Mesenchymal stem cell (in vitro differentiated cells and primary cell): ENCODE measurements around the gene ORMDL3.

ENCODE experiments used
- DNase-seq: peaks from one replicate; pipeline ENCODE4 v3.0.0-alpha.2; 2013
- H2AFZ ChIP-seq: one replicate; pipeline ENCODE4 v1.6.1; 2013; ENCODE audit warnings: low read depth, mild to moderate bottlenecking, control low read depth, inconsistent platforms, low read length, moderate library complexity
- H2AK5ac ChIP-seq: 2 replicates; pipeline ENCODE4 v1.6.1; 2013; ENCODE audit warnings: low read length, moderate library complexity, mild to moderate bottlenecking, inconsistent platforms; ENCODE audit not compliant: severe bottlenecking
- H2BK120ac ChIP-seq: one replicate; pipeline ENCODE4 v1.6.1; 2013; ENCODE audit warnings: low read depth, mild to moderate bottlenecking, inconsistent platforms, low read length, moderate library complexity
- H2BK12ac ChIP-seq, 2 experiments: one replicate each; pipeline ENCODE4 v1.6.1; 2013; ENCODE audit warnings: inconsistent platforms in 2 of 2, low read length in 2 of 2, mild to moderate bottlenecking in 2 of 2, moderate library complexity in 2 of 2, control low read depth in 1 of 2
- H2BK15ac ChIP-seq: one replicate; pipeline ENCODE4 v1.6.1; 2013; ENCODE audit warnings: mild to moderate bottlenecking, low read depth, inconsistent platforms; ENCODE audit not compliant: poor library complexity, severe bottlenecking
- H2BK5ac ChIP-seq: 2 replicates; pipeline ENCODE4 v1.6.1; 2013; ENCODE audit warnings: low read depth, mild to moderate bottlenecking, low read length, control low read depth, inconsistent platforms; ENCODE audit not compliant: poor library complexity, severe bottlenecking
- H3K14ac ChIP-seq, 2 experiments: one replicate each; pipeline ENCODE4 v1.6.1; 2013; ENCODE audit warnings: inconsistent platforms in 2 of 2, low read length in 2 of 2, control low read depth in 1 of 2, mild to moderate bottlenecking in 1 of 2, moderate library complexity in 1 of 2
- H3K18ac ChIP-seq, 2 experiments: one replicate each; pipeline ENCODE4 v1.6.1; 2013; ENCODE audit warnings: inconsistent platforms in 2 of 2, low read length in 2 of 2, control low read depth in 1 of 2, low read depth in 1 of 2, mild to moderate bottlenecking in 1 of 2
- H3K23ac ChIP-seq, 2 experiments: one replicate each; pipeline ENCODE4 v1.6.1; 2013; ENCODE audit warnings: inconsistent platforms in 2 of 2, low read length in 2 of 2, mild to moderate bottlenecking in 2 of 2, moderate library complexity in 2 of 2, control low read depth in 1 of 2
- H3K27ac ChIP-seq: 2 replicates; pipeline ENCODE4 v1.5.1; 2013; ENCODE audit warnings: mild to moderate bottlenecking, moderate library complexity, low read length, control low read depth, inconsistent platforms; ENCODE audit not compliant: poor library complexity, severe bottlenecking
- H3K27me3 ChIP-seq, 2 experiments: 2 replicates each; pipeline versions ENCODE4 v1.6.1 to v1.7.0; 2013; ENCODE audit warnings: low read length in 2 of 2, mild to moderate bottlenecking in 2 of 2, moderate library complexity in 2 of 2, control low read depth in 1 of 2, inconsistent platforms in 1 of 2; ENCODE audit not compliant: control insufficient read depth in 1 of 2, insufficient read depth in 1 of 2
- H3K36me3 ChIP-seq, 2 experiments: 2 replicates each; pipeline versions ENCODE4 v1.6.1 to v1.7.0; 2013; ENCODE audit warnings: low read length in 2 of 2, control low read depth in 1 of 2, inconsistent platforms in 1 of 2, low read depth in 1 of 2, mild to moderate bottlenecking in 1 of 2; ENCODE audit not compliant: insufficient read depth in 2 of 2, control insufficient read depth in 1 of 2
- H3K4ac ChIP-seq, 2 experiments: one replicate each; pipeline ENCODE4 v1.6.1; 2013; ENCODE audit warnings: inconsistent platforms in 2 of 2, low read length in 2 of 2, mild to moderate bottlenecking in 2 of 2, moderate library complexity in 2 of 2, control low read depth in 1 of 2, low read depth in 1 of 2
- H3K4me1 ChIP-seq: 2 replicates; pipeline ENCODE4 v1.6.1; 2013; ENCODE audit warnings: low read depth, low read length, control low read depth; ENCODE audit not compliant: control insufficient read depth, insufficient read depth
- H3K4me2 ChIP-seq: 2 replicates; pipeline ENCODE4 v1.6.1; 2013; ENCODE audit warnings: low read length, mild to moderate bottlenecking, inconsistent platforms; ENCODE audit not compliant: poor library complexity, severe bottlenecking
- H3K4me3 ChIP-seq, 2 experiments: 2 replicates each; pipeline versions ENCODE4 v1.5.1 to v1.7.0; 2013; ENCODE audit warnings: low read length in 2 of 2, mild to moderate bottlenecking in 2 of 2, control low read depth in 1 of 2, low read depth in 1 of 2; ENCODE audit not compliant: insufficient read depth in 1 of 2
- H3K79me1 ChIP-seq: replicated peaks from 2 replicates; pipeline ENCODE4 v1.6.1; 2013; ENCODE audit warnings: mild to moderate bottlenecking, control low read depth, low read length, inconsistent platforms; ENCODE audit not compliant: poor library complexity, severe bottlenecking
- H3K9ac ChIP-seq: 2 replicates; pipeline ENCODE4 v1.7.0; 2013; ENCODE audit warnings: mild to moderate bottlenecking, low read length, moderate library complexity
- H3K9me3 ChIP-seq: 2 replicates; pipeline ENCODE4 v1.7.0; 2013; ENCODE audit warnings: mild to moderate bottlenecking, low read length; ENCODE audit not compliant: control insufficient read depth
- H4K8ac ChIP-seq: one replicate; pipeline ENCODE4 v1.6.1; 2013; ENCODE audit warnings: inconsistent platforms, mild to moderate bottlenecking, low read length, moderate library complexity
- H4K91ac ChIP-seq: one replicate; pipeline ENCODE4 v1.6.1; 2013; ENCODE audit warnings: mild to moderate bottlenecking, low read length, inconsistent platforms
- WGBS: methylation state at CpG from one replicate; pipeline ENCODE4 v1.1.7; 2013; ENCODE audit warnings: mixed read lengths; 5-methylcytosine and 5-hydroxymethylcytosine counted together

ORMDL3 gene

DNA sequence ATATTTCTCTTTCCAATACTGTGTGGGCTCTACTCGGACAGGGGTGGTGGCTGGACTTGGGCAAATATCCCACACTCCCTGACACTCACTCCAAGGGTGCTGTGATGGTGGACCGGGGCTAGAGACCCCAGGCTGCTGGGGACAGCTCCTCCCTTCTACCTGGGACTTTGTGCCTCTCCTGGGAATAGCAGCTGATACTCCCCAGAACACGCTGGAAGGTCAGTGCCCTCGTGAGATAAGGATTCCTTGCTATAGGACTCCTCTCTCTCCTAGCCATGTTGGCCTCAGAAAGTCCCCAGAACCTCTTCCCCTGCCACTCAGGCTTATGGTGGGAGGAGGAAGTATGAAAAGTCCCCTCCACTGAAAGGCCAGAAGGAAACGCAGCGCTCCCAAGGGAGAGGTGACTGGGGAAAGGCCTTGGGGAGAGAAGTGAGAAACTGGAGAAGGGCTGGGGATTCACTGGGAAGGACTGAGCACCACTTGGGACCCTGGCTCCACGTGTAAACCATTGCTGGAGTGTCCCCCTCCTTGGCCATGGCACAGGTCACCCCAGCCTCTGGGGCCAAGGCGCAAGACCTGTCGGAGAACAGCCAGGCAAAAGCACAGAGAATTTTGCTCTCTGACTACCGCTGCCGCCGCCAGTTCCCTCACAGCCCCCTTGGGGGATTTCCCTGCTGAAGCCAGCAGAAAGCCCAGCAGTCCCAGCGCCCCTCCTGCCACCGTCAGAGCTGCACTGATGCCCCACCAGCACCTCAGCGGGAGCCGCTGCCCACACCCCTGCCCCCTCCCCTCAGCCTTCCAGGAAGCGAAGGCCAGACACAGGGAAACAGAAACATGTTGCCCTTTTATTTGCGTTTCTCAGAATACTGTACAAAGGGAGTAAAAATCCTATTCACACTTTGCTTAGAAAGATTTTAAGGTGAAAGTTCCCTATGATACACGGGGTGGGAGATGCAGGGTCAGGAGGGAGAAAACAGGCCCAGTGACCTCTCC lies 6.9 kb downstream of the ORMDL3 start:
- DNase-seq: no peak
- no peak overlapping the region for H3K27ac ChIP-seq
- H3K18ac ChIP-seq: no peak overlapping the region
- H2BK12ac ChIP-seq: no peak overlapping the region
- H3K23ac ChIP-seq: no peak overlapping the region
- peaks cover 44% of the 10 kb centered on the region for H3K79me1 ChIP-seq
- no peak overlapping the region for H3K9ac ChIP-seq
- H3K4ac ChIP-seq: no peak overlapping the region
- H3K14ac ChIP-seq: no peak overlapping the region
- no peak overlapping the region for H3K4me2 ChIP-seq
- 90% methylated on average over 17 of the region's 19 CpGs for WGBS
- H2BK120ac ChIP-seq: no peak overlapping the region
- H2BK15ac ChIP-seq: no peak overlapping the region
- H4K91ac ChIP-seq: no peak overlapping the region
- H4K8ac ChIP-seq: no peak overlapping the region
- H3K27me3 ChIP-seq: no peaks in the 10 kb centered on the region
- H3K36me3 ChIP-seq: peaks cover 51 to 64% of the 10 kb centered on the region in 2 experiments
- no peaks in the 10 kb centered on the region for H3K9me3 ChIP-seq
- H3K4me3 ChIP-seq: no peak overlapping the region
- no peak overlapping the region for H2BK5ac ChIP-seq
- H2AFZ ChIP-seq: no peak overlapping the region
- H3K4me1 ChIP-seq: peaks cover 15% of the 10 kb centered on the region
- no peak overlapping the region for H2AK5ac ChIP-seq

DNA sequence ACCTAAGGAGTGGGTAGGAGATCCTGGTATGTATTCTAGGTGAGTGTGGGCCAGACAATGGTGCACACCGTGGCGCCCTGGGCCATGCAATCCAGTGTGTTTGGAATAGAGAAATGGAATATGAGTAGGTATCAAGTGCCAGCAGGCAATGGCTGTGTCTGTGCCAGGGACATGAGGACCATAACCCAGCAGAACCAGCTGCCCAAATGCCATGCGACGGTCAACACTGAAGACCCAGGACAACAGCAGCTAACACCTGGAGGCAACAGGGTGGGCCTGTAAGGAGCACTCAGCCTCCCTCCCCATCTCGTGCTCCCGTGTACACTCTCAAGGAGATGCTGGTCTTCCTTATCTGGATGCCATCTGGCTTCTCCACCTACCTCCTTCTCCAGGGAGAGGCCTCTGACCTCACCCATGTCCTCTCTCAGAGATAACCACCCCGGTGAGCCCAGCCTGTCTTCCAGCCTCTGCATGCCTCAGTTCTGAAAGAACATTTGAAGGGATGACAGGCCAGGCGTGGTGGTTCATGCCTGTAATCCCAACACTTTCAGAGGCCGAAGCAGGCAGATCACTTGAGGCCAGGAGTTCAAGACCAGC lies 8.2 kb downstream of the ORMDL3 start:
- no peak overlapping the region for H3K4ac ChIP-seq
- no peak overlapping the region for H2BK120ac ChIP-seq
- H3K9ac ChIP-seq: no peak overlapping the region
- no peak for DNase-seq
- no peak overlapping the region for H2AK5ac ChIP-seq
- peaks cover 51 to 65% of the 10 kb centered on the region in 2 experiments for H3K36me3 ChIP-seq
- 97% methylated on average over 9 of the region's 9 CpGs for WGBS
- H2BK15ac ChIP-seq: no peak overlapping the region
- no peak overlapping the region for H3K23ac ChIP-seq
- no peak overlapping the region for H2BK5ac ChIP-seq
- no peak overlapping the region for H4K91ac ChIP-seq
- no peaks in the 10 kb centered on the region for H3K27me3 ChIP-seq
- peaks cover 5% of the 10 kb centered on the region for H3K4me1 ChIP-seq
- H3K9me3 ChIP-seq: no peaks in the 10 kb centered on the region
- no peak overlapping the region for H2BK12ac ChIP-seq
- H3K79me1 ChIP-seq: peaks cover 33% of the 10 kb centered on the region
- no peak overlapping the region for H3K14ac ChIP-seq
- H3K4me2 ChIP-seq: no peak overlapping the region
- no peak overlapping the region for H2AFZ ChIP-seq
- no peak overlapping the region for H4K8ac ChIP-seq
- H3K4me3 ChIP-seq: no peak overlapping the region
- H3K27ac ChIP-seq: no peak overlapping the region
- H3K18ac ChIP-seq: no peak overlapping the region

- Histone ChIP-seq H4K91ac (no peak overlapping the region), H3K9ac (no peak overlapping the region), H3K9me3 (no peaks in the 10 kb centered on the region), H2AK5ac (no peak overlapping the region), H4K8ac (no peak overlapping the region), H2BK12ac (no peak overlapping the region), H3K4me1 (no peaks in the 10 kb centered on the region), H3K27ac (no peak overlapping the region), H3K14ac (no peak overlapping the region), H3K36me3 (peaks cover 33 to 58% of the 10 kb centered on the region in 2 experiments), H3K4me3 (no peak overlapping the region), H3K4ac (no peak overlapping the region), H3K4me2 (no peak overlapping the region), H3K18ac (no peak overlapping the region), H3K27me3 (no peaks in the 10 kb centered on the region), H2BK120ac (no peak overlapping the region), H3K23ac (no peak overlapping the region), H2BK15ac (no peak overlapping the region), H3K79me1 (peaks cover 11% of the 10 kb centered on the region), H2BK5ac (no peak overlapping the region), H2AFZ (no peak overlapping the region)
- 85% methylated on average over 6 of the region's 7 CpGs for WGBS
- DNase-seq: peak; percentile 8
These were observed 10.5 kb downstream of the ORMDL3 start for GRCh38 chr17:39916918-39917317.

DNA sequence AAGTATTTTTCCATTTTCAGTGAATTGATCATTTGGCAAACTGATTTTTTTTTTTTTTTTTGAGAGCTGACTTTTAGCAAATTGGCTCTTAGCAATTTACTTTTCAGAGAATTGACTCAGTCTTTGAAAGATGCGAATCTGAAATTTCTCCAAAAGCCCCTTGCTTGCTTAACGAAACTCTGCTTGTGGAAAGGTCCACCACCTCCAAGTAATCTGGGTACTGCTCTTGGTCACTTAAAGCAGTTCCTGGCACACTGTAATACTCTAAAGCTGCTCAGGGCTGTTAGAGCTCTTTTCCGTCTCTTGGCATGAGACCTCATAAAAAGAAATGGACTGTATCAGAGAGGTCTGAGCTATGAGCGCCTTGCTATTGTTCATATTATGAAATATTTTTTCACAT lies 11.8 kb downstream of the ORMDL3 start:
- Histone ChIP-seq H3K27ac (no peak overlapping the region), H3K18ac (no peak overlapping the region), H2BK120ac (no peak overlapping the region), H4K91ac (no peak overlapping the region), H3K9ac (no peak overlapping the region), H3K4me2 (no peak overlapping the region), H2AK5ac (no peak overlapping the region), H3K23ac (no peak overlapping the region), H3K4me3 (no peak overlapping the region), H2BK12ac (no peak overlapping the region), H3K79me1 (peaks cover 2% of the 10 kb centered on the region), H2AFZ (no peak overlapping the region), H3K4me1 (no peaks in the 10 kb centered on the region), H2BK5ac (no peak overlapping the region), H3K36me3 (peaks cover 25 to 50% of the 10 kb centered on the region in 2 experiments), H3K4ac (no peak overlapping the region), H3K14ac (no peak overlapping the region), H2BK15ac (no peak overlapping the region), H4K8ac (no peak overlapping the region), H3K27me3 (no peaks in the 10 kb centered on the region), H3K9me3 (no peaks in the 10 kb centered on the region)
- WGBS: 95% methylated on average over 2 of the region's 4 CpGs
- DNase-seq: no peak
